ENCODE measurements around the gene HMOX1.

Gene HMOX1, protein sequence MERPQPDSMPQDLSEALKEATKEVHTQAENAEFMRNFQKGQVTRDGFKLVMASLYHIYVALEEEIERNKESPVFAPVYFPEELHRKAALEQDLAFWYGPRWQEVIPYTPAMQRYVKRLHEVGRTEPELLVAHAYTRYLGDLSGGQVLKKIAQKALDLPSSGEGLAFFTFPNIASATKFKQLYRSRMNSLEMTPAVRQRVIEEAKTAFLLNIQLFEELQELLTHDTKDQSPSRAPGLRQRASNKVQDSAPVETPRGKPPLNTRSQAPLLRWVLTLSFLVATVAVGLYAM
- 1.1 reads per million for total RNA-seq

- peak; percentile 18 for DNase-seq
These were observed at the start of gene HMOX1 for GRCh38 chr22:35380537-35381423. Gene HMOX1, plus strand, starts transcription at chr22:35381096. Its CDS starts 78 bp downstream, at chr22:35381174.

DNA sequence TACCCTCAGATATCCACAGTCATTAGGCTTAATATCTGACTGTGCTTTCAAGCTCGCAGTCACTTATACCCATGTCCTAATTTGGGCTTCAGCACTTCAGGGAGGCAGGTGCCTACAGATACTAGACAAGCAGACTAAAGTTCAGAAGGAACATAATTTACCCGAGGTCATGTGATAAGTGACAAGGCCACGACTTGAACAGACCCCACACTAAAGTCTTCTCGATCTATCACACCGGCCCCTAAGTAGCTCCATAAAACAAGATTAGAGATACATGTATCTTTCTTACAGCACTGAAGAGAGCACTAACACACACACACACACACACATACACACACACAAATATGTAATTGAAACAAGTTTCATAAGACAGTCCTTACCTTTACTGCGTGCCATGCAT, 48.6 kb upstream of the HMOX1 start:
- DNase-seq = no peak

GRCh38 chr22:35333220-35333619, 47.7 kb upstream of the HMOX1 start:
- no peak for DNase-seq

DNA sequence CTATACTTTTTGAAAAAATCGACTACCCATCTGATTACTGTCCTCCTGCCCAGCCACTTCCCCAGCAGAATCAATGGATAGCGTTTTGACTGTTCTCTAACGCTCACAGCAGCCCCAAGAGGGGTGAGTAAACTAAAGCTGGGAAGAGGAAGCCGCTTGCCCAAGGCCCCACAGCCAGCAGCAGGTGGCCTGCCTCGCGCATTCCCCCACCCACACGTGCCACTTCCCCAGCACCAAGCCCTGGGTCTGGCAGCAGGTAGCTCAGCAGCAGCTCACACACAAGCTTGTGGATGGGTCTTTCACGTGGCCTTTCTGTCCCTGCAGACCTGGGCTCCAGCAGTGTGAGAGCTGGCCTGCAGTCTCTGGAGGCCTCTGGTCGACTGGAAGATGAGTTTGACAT, 46.9 kb upstream of the HMOX1 start:
- DNase-seq = no peak

DNA sequence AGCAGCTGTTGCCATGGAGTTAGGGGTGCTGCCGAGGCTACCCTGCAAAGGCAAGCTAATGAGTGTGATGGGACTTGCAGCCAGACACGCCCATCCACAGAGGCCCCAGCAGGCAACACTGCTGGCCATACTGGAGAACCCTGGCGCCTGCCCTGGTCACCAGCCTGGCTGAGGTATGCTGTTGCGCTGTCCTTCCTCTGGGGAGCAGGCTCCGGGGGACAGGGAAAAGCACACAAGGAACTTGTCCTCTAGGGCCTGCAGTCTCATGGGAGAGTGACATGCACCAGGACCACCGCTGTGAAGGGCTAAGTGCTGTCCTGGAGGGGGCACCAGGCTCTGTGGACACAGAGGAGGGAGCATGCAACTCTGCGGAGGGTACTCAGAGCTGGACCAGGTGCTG, 45.4 kb upstream of the HMOX1 start:
- DNase-seq = no peak

GRCh38 chr22:35335936-35336781, 44.7 kb upstream of the HMOX1 start:
- DNase-seq = no peak

GRCh38 chr22:35337932-35338331, 43.0 kb upstream of the HMOX1 start:
- no peak for DNase-seq

GRCh38 chr22:35341090-35341874, 39.6 kb upstream of the HMOX1 start:
- no peak for DNase-seq

DNA sequence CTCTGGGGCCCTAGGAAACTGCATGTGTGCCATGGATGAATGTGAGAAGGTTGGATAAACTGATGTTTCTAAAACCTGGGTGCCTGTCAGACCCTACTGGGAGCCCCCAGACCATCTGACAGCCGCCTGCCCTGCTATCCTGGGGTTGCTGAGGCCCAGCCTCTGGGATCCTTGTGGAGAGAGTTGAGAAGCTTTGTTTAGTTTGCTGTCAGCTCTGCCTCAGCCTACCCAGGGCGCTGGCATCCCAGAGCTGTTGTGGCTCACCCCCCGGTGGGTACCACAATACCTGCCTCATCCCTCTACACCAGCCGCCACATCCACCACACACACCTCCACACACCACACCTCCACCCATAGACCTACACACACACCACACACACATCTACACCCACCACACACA, 38.5 kb upstream of the HMOX1 start:
- no peak for DNase-seq

DNA sequence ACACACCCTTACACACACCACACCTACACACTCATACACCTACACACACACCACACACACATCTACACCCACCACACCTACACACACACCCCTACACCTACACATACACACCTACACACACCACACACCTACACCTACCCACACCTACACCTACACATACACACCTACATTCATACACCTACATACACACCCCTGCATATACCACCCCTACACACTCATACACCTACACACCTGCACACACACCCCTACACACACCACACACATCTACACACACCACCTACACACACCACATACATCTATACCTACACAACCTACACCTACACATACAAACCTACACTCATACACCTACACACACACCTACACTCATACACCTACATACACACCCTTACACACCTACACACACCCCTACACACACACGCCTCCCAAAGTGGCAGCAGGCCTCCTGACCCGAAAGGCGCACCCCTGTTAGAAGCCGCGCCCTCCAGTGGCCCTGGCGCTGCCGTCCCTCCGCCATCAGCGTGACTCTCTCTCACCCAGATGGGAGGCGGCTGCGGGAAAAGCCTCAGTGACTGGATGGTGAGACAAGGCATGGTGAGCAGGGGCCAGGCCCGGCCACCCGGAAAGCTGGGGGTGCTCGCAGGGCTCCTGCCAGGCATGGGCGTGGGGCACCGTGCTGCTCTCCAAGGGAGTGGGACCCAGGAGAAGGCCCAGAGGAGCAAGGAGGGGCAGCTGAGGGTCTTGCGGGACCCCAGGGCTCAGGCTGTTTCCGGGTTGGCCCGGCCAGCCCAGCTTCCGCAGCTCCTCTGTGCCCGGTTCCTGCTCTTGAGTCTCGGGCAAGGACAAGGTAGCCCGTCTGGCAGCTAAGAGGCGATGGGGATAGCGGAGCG, 37.0 kb upstream of the HMOX1 start:
- no peak for DNase-seq

GRCh38 chr22:35344956-35345690, 35.8 kb upstream of the HMOX1 start:
- DNase-seq = no peak

DNA sequence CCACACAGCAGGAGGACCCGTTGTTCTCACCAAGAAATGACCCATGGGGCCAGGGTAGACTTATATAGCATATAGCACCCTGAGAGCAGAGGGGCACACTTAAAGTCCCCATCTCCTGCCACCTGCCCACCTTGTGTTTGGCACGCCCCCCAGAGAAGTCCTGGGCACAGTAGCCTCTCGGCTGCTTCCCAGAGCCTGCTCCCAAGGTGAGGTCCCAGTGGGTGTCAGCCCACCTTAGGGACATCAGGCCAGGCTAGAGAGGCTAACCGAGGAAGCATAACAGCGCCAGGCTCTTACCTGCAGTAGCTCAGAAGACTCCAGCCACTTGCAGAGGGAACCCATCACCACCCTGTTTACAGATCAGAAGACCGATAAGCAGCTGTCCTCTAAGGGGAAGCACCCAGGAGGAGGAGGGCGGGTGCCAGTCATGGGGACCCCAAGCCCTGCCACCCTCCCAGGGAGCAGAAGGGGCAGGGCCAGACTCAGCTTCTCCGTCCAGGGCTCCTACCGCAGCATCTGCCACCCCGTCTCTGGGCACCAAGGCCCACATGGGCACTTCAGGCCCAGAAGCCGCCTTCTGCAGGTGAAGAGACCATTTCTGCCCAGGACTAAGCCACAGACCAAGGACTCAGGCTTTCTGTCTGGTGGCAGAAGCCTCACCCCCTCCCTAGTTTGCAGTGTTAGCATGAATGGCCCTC, 34.9 kb upstream of the HMOX1 start:
- no peak for DNase-seq

GRCh38 chr22:35346596-35347220, 34.2 kb upstream of the HMOX1 start:
- DNase-seq = no peak

GRCh38 chr22:35347462-35347861, 33.4 kb upstream of the HMOX1 start:
- DNase-seq = no peak

DNA sequence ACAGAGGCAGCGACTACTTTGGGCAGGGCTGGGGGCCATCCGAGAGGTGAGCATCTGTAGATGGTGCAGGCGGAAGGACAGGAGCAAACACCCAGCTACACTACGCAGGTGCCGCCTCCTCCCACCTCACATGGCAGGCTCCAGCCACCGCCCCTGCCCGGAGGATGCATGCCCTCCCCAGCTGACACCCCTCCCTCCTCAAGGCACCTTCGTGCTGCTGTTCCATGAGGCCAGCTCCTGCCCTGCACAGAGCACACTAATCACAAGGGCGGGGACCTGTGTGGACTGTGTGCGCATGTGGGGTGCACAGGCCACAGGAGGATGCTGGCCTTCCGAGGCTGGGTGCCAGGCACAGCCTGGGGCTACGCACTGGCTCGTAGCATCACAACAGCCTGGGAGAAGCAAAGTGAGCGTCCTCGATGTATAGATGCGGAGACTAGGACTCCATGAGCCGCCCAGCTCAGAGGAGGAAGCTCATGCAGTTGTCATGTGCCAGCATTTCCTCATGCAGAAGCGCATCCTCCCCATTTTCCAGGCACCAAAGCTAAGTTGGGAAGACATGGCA, 32.8 kb upstream of the HMOX1 start:
- no peak for DNase-seq

- DNase-seq = no peak
These were observed 32.2 kb upstream of the HMOX1 start for GRCh38 chr22:35348703-35349102.

- no peak for DNase-seq
These were observed 31.6 kb upstream of the HMOX1 start for GRCh38 chr22:35349368-35349703.

DNA sequence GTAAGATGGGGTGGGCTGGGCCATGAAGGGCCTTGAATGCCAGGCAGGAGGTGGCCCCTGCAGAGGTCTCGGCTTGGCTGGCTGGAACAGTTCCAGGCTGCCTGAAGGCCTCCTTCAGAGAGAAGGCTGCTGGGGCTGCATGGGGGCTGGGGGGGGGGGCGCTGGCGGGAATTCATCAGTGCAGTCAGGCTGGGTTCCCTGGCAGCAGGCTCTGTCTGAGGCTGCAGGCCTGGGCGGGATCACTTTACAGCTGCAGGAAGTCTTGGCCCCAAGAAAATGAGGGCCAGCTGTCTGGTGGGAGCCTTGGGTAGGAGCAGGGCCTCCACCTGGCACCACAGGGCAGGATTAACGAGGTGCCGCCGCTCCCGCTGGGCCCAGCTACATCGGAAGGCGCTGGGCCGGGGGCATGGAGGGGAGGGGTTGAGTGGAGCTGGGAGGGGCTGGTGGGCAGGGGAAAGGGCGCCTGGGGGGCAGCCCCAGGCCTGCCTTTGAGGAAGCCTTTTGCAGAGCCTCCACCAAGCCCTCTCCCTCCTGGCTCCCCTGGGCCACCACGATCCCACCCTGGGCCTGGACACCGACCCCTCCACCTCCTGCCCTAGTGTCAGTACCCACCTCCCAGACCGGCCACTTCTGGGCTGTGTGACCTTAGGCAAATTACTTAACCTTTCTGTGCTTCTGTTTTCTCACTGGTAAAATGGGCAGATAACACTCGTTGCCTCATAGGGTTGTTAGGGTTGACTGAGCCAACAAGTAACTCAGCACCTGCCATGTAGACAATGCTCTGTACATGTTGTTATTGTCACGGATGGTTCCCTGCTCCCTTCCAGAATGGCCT, 31.0 kb upstream of the HMOX1 start:
- DNase-seq = no peak

All from effector CD4-positive, alpha-beta T cell (primary cell).